ENCODE results near the gene VWC2L.

The VWC2L gene

DNA sequence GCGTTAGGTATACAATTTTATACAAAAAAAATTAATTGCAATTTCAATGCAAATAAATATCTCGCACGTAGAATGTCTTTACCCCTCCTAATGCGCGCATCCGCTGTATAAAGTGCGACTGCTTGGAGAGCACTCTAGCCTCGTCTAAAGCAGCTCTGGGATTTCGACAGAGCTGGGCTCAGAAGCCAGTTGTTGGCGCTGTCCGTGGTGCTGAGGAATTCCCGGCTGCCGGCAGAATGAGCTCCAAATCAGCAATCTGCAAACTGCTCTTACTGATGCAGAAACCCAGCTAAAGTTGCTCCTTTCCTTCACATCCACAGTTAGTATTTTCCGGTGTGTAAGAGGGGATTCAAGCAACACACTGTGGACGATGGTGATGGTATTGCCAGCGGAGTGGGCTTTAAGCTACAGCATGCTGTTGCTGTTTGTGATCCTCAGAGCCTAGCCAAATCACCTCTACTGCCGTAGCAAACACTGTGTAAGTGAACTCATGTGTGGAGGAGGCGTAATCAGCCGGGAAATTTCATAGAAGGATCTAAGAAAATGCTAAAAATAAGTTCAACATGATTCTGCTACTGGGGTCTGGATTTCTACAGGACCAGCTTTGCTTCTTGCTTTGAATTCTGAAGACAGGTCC, at the start of gene VWC2L:
Gene VWC2L, plus strand, starts transcription at position 137 of the 637 bp plus-strand sequence. CDS start 3,140 bp downstream, outside the sequence.
- DNase-seq = peak; percentile 18

DNA sequence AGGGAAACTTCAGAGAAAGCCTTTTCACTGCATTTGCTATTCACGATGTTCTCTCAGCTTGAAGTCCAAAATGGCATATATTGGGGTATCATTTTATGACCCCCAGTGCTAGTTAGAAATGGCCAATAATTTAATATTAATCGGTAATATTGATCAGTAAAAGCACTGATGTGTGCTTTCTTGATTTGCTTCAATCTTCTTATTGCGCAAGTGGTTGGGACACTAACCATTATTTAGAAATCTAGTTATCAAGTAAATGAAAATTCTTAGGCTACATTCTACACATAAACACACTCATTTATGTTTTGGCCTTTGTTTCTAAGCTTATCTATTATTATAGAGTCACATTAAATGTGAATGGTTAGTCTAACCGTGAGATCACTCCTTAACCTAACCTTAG, 49.7 kb upstream of the VWC2L start:
- DNase-seq = no peak

DNA sequence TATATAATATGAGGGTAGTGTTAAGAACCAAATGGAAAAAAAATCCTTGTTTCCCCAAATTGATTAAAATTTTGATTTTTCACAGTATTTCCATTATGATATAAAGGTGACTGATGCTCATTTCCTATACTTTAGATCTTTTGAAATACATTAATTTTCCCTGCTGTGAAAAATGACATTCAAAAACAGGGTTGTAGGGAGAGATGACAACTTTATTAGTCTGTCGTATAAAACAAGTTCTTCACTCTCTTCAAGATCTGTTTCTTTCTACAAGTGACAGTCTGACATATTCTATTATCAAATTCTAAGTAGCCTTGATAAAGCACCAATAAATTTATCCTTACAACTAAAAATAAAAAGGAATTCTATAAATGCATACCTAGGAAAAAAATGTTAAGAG, 45.3 kb upstream of the VWC2L start:
- no peak for DNase-seq

DNA sequence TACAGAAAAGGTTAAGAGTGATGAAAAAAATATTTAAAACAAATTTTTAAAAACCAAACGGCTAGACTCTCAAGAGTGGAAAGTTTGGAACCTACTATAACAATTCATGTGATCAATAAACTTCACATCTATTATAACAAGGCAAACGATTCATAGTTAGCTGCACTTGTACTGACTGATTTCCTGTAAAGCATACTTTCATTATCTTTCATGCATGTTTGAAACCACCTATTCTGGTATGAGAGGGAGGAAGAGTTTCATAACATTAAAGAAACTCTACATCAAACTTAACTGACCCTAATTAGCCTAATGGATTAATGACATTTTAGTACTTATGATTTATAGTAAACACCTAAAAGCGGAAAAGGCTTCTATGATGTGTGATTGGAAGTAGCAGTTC, 43.7 kb upstream of the VWC2L start:
- no peak for DNase-seq

DNA sequence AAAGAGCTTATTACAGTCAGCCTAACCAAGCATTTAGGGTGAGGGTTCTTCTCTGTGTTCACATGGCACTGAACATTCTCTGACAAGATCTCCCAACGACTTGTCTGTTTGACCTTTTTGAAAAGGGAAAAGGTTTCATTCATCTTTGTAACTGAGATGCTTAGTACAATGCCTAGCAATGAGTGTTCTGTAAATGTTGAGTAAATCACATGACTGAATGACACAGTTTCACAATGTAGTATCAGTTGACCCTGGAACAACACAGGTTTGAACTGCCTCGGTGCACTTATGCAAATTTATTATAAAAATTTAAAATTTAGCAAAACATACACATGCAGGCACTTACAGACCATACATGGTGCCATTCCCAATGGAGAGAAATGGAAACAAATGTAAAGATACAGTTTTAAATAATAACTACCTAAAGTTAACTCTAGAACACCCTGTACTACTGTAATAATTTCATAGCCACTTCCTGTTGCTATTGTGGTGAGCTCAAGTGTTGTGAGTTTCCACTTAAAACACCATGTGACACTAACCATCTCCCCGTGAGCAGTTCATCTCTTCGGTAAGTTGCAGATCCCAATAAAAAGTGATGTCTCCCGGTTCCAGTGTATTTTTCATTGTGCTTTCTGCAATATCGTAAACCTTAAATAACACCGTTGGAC, 34.1 kb upstream of the VWC2L start:
- DNase-seq = peak; percentile 13

DNA sequence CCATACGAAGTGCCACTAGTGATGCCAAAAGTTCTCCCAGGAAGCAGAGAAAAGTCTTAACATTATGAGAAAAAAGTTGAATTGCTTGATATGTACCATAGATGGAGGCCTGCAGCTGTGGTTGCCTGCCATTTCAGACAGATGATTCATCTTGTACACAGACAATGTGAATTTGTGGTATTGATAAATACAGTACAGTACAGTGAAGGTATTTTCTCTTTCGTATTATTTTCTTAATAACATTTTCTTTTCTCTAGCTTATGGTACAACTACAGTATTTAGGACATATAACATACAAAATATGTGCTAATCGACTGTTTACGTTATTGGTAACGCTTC, 33.6 kb upstream of the VWC2L start:
- no peak for DNase-seq

DNA sequence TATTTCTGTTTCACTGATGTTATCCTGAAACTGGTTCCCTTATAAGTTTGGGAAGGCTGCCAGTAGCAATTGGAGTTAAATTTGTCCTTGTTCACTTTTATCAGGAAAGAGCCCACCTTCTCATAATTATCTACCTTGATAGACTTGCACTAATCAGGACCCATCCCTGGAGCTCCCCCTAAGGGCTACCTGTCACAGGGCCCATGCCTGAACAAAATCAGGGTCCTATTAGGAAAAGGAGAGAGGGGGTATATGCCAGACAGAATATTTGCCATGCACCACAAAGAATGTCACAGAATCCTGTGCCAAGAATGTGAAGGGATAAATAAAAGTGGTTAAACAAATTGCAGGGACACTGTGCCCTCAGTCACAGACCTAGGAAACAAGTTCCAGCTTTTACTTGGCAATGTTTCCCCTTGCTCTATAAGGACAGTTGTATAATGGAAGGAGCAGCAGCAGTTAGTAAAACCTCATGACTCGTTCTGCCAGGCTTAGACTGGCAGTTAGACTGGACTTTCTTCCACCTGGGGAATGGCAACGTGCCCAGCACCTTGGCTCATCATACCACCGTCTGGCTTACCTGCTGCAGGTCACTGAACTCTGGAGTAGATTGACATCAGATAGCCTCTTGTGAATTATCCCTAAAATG, 32.3 kb upstream of the VWC2L start:
- no peak for DNase-seq

DNA sequence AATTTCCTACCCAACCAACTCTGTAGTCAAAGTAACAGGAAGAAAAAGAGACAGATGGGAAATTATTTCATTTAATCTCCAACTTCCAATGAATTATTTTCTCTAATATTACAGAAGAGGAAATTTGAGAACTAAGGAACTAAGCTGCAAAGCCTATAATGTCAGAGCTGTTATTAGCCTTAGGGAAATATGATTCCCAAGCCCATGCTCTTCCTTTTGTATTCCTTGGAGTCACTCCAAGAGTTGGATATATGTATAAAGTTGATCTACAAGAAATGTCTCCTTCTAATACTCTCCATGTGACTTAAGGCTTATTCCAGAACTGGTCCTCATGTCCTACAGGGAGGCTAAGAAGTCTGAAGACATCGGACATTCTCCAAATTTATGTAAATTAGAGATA, 31.6 kb upstream of the VWC2L start:
- no peak for DNase-seq

DNA sequence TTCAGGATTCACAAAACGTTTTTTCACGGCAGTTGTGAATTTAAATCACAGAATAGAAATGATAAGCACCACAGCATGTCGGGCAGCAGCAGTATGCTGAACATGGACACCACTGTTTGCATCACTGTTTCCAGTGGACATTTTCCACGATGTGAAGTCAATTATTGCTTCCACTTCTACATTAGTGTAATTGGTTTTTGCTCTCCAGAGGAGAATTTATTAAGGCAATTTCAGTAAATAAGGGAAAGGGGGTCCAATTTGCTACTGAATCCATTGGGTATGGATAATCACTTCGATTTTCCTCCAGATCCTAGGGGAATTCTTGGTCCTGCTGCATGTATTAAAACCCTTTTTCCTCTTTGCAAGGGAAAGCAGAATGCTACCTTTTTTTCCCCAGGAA, 30.2 kb upstream of the VWC2L start:
- DNase-seq = no peak

DNA sequence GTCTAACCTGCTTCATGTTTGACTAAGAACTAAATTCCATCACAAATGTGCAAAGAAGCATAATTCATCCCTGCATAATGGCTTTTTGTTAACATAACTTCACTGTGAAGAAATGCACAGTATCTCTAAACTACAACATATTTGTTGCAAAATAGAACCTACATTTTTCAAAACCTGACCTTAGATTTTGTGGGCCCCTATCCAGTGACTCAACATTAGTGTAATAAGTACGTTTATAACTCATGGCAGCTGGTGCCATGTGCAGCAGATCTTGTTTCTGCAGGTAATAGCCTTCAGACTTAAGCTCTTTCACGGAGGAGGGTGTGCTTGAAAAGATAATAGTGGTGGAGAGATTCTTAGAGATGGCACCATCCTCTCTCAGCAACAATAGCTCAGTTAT, 28.6 kb upstream of the VWC2L start:
- no peak for DNase-seq

DNA sequence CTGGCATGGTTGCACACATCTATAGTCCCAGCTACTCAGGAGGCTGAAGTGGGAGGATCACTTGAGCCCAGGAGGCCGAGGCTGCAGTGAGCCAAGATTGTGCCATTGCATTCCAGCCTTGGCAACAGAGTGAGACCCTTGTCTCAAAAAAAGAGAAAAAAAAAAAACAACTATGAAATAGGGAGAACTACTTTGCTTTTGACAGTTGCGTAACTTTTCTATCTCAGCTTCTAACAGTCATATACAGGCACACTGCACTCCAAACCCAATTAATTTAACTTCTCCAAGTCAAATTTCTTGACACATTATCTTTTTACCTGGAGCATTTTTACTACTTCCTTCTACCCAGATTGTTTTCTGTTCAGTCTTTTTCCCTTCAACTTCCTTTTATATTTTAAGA, 24.1 kb upstream of the VWC2L start:
- no peak for DNase-seq

DNA sequence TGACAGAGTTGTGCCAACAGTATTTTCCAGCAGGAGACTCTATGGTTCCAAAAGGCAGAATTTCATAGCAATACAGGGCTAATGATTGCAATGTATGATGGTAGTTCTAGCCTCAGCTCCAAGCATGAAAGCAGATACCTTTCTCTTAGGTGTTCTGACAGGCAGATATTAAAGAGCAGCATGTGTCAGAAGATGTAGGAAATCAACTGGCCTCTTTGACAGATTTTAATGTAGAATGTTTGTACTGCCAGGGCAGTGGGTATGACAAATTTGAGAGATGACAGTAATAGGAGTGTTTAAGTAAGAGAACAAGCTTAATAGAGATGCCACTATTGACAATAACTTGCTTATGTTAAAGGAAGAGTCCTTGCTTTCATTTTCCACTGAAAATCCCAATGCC, 21.5 kb upstream of the VWC2L start:
- DNase-seq = no peak

DNA sequence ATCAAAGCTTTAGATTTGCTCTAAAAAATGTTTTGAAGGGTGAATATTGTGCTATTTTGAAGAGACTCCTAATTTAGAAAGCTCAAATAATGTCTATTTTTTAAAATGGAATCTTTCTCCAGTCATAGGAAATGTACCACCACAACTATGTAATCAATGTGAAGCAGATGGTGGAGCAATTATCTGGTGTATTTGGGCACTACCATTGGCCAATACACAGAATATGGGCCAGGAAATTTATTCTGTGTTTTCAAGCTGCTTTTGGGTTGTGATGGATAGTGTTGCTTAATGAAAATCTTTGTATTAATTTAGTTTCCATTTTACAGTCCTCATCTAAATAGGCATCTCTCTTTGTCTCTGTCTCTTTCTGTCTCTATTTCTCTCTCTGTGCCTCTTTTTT, 17.1 kb upstream of the VWC2L start:
- no peak for DNase-seq

DNA sequence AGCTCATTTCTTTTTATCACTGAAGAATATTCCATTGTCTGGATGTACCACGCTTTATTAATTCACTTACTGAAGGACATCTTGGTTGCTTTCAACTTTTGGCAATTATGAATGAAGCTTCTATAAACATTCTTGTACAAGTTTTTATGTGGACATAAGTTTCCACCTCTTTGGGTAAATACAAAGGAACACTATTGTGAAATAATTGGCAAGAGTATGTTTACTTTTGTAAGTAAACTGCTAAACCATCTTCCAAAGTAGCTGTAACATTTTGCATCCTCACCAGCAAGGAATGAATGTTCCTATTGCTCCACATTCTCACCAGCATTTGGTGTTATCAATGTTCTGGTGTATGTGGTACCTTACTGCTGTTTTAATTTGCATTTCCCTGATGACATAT, 15.8 kb upstream of the VWC2L start:
- DNase-seq = no peak

DNA sequence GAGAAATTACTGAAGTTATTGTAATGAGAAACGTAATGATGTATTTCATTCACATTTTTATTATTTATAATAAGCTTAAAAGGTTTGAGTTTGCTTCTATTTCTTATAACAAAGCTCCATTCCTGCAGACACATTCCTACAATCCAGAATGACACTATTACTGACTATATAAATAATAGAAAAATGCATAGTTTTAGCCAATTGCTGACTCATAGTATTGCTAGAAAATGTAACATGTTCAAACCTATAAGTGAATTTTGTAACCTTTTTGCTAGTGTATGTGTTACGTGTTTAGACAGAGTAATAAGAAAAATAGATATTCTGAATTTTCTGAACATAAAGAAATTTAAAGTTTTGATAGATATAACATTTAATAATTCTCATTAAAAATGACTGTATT, 9.3 kb upstream of the VWC2L start:
- DNase-seq = no peak

DNA sequence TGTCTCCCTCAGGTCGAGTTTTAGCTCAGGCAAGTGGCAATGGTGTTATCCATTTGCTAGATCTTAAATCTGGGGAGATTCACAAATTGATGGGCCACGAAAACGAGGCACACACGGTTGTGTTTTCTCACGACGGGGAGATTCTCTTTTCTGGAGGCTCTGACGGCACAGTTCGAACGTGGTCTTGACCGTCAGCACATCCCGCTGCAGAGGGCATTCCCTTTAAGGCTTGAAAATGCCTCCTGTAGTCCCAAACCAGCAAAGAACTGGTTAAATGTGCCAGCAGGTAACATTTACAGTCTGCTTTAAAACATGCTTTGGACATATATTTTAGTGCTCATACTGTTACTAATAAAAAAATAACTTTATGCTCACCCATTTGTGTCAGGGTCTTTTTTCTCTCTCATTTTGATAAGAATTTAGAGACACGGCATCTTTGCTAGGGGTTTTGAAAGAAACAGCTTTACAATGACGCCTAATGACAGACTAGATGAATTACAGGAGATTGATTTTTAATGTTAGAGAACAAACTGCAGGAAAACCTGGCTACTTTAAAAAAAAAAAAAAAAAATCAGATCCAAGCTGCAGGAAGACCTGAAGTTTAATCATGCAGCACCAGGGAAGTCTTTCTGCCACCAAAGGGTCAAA, 602 bp upstream of the VWC2L start:
- DNase-seq = no peak

DNA sequence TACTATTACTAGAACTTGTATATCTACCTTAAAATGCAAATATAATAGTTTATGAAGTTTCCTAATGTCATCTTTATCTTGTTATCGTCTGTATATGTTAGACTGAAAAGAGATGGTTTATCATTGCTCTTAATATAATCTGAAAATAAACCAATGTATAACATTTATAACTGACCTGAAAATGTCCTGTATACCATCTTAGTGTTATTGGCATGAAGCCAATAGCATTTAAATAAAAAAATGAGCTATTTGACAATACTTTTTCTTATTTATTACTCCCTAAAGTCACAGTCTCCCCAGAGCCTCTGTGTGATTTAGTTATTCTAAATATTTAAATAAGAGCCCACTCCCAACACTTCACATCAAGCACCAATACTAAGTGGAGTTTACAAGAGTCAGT, 1.8 kb downstream of the VWC2L start:
- DNase-seq = no peak

DNA sequence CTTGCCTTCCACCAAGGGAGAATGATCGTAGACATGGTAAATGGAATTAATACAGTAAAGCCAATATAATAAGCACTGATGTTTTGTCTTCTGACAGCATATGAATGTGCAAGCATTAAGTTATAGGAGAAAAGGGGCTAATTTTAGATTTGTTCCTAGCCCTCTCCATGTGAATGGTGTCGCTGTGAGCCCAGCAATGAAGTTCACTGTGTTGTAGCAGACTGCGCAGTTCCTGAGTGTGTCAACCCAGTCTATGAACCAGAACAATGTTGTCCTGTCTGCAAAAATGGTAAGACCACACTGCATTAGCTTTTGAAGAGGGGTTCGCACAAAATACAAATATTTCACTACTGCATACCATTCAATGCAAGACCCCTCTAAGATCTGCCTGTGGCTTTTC, 25.6 kb downstream of the VWC2L start:
- DNase-seq = no peak

DNA sequence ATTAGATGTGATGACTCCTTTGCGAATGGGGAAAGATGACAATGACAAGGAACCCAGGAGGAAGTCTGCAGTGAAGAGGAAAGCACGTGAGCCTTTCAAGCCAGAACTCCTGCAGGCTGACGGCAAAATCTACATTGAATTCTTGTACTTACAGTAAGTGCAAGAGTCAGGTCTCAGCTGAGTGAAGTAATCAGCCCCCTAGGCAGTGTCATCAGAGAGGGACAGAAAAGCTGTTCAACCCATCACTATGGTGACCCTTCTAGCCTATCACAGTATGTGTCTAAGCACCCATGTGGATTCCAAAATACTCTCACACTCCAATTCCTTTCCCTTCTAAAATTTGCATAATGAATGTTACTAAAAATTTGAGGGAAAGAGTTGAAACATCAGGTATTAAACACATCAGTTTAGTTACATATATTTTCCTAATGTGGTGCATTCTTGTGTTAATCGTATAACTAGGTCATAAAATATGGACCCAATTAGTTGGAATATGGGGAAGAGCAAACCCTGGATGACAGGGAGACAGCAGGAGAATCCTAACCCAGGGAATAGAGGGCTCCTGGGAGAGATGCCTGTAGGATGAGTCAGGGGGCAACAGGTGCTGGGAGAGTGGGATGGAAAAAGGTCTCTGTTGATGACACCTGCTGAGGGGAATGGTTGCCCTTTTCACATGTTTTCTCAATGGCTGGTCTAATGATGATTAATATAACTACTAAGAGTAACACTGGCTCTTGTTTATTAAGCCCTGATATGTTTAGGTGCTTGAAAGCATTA, 39.5 kb downstream of the VWC2L start:
- DNase-seq = no peak

DNA sequence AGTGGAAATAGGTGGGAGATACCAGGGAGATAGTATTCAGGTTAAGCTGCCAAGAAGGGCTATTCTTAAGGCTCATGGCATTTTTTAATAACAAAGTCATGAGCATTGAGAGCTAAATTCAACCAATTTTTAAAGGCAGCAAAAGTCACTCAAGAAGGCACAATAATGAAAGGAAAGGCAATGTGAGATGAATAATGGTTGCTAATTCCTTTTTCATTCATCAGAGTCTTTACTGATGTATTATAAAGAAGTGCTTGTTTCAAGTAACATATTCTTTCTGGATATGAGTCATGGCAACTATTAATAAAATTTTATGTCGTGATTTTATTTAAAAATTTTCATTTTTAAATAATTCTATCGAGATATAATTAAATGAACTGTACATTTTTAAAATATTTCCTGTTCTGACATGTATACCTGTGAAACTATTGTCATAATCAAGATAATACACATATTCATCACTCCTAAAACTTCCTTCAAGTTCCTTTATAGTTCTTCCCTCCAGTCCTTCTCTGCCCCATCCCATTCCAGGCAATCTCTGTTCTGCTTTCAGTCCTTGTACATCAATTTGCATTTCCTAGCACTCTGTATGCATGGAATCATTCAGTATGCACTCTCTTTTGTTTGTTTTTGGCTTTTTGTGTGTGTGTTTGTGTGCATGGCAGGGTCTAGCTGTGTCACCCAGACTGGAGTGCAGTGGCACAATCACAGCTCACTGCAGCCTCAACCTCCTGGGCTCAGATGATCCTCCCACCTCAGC, 40.8 kb downstream of the VWC2L start:
- DNase-seq = no peak

DNA sequence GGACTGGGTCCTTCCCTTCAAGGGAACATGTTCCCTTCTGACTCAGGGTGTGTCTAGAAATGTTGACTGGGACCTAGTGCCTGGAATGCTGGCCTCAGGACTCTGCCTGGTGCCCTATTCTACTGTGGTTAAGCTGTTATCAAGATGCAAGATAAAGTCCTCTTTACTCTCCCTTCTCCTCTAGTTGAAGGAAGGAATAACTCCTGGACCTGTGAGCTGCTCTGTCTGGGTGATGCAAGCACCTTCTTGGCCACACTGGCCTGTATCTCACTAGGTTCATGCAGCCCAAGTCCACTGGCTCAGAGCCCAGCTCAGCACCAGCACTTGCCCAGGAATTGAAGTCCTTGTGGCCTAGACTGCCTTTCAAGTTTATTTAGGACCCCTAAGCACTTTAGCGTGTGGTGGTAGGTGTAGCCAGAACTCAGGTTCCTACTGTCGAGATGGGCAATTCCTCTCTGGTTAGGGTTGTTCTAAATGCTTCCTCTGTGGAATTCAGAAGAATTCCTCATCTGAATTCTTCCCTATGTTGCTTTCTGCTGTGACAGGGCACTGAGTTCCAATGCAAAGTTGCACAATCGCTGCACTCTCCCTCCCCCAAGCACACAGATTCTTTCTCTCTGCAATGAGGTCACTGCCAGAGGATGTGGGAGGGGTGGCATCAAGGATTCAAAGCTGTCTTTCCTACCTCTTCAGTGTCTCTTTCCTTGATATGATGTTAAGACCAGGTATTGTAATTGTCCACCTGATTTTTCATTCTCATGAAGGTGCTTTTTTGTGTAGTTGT, 54.7 kb downstream of the VWC2L start:
- DNase-seq = no peak

DNA sequence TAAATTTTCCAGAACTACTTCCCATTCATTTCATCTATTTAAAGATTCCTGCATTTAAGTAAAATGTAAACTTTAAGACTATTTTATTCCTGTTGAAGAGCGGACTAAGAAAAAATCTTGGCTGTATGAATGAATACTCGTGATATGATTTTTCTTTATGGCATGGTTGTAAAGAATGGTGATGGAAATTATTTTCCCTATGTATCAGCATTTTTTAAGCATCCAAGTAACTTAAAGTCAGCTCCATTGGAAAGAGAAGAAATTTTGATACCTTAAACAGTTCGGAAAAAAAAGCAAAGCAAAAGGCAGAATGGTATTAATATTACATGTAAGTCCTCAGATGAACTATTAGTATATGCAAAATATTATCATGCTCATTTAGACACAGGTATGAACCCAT, 58.9 kb downstream of the VWC2L start:
- DNase-seq = no peak

All from NCI-H510A (cell line).